Left forelimb (tissue), 1 donor: Measurements from ENCODE around the gene PDCD11.
"Not testable (repeated sequence)": the region's sequence is repeated elsewhere in the genome, so short reads cannot be mapped to it uniquely, and the experiment has no call there.

Experiments
- DNase-seq: peaks from one replicate; pipeline ENCODE4 v3.0.0-alpha.2; 2018; ENCODE audit warnings: low spot score

The PDCD11 gene

DNA sequence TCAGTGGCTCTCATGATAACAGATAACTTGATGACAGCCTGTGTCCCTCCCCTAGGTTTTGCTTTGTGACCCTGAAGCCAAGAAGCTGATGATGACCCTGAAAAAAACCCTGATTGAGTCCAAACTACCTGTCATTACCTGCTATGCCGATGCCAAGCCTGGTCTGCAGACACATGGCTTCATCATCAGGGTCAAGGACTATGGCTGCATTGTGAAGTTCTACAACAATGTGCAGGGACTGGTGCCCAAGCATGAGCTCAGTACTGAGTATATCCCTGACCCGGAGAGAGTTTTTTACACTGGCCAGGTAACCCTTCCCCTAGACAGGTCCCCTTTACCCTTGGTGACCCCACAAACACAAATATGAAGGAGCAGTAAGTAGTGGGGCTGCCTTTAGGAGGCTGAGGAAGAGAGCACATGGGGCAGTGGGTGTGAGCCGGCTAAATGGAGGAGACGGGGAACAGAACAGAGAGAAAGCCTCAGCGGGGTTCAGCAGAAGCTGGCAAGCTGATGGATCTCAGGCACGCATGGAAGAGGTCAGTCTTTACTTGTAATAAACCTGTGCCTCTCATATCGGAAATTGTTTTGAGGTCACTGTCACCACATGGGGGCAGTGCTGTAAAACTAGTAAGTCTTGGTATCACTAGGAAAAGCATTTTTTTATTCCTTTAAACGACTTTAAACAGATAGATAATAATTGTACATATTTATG is 20.2 kb downstream of the PDCD11 start:
- DNase-seq, result no peak

- DNase-seq, result not testable (repeated sequence)
Measured at GRCh38 chr10:103417148-103417469, 20.7 kb downstream of the PDCD11 start.

GRCh38 chr10:103417601-103418000 is 21.2 kb downstream of the PDCD11 start:
- DNase-seq, result no peak

DNA sequence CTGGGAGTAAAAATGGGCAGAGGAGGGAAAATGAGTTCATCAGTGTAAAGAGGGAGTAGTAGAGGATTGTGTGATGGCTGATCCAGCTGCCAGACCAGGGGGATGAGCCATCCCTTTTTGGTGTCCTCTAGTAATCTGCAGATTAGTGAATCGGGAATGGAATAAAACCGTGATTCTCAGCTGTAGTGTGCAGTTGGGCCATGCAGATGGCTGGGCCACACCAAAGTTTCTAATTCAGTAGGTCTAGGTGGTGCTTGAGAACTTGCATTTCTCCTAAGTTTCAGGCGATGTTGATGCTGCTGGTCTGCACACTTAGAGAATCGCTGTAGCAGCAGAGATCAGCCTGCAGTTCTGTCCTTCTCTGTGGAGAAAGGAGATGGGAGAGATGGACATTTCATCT is 22.7 kb downstream of the PDCD11 start:
- DNase-seq, result no peak

DNA sequence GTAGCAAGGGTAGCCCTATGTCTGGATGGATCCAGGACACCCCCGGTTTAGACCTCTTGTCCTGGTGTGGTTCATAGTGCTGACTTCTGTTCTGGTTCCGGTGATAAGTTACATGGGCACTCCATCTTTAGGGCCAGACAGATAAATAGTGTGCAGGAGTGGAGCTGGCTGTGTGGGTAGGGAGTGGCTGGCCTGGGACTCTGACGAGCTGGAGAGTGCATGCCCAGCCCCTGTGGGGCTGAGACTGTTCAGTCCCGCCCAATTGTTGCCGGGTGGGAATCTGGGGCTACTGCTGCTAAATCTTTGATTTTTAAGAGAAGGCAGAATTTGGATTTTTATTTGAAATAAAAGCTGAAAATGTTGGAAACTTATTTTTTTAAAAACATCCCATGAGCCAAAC is 27.3 kb downstream of the PDCD11 start:
- DNase-seq, result no peak

- DNase-seq, result no peak
Measured at GRCh38 chr10:103427866-103428265, 31.4 kb downstream of the PDCD11 start.

DNA sequence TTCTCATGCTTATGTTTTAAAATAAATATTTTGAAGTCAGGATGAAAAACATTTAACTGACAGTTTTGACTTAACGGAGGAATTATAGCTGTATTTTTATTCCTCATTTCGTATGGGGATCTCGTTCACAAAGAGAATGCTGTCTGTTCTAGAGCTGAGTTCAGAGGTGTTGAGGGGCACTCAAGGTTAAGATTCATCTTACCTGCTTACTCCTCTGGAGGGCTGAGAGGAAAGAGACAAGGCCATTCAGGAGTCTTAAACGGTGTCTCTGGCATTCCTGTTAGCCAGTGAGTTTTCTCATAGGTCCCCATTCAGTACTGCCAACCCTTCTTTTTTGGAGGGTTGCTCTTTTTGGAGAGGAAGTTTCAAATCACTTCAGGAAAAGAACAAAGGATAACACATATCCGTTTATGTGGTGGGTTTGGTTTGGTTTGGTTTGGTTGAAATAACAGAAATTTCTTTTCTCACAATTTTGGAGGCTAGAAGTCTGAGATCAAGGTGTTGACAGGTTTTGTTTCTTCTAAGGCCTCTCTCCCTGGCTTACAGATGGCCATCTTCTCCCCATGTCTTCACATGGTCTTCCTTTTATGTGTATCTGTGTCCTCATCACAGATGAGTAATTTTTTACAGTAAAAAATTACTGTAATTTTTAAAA is 32.7 kb downstream of the PDCD11 start:
- DNase-seq, result no peak

DNA sequence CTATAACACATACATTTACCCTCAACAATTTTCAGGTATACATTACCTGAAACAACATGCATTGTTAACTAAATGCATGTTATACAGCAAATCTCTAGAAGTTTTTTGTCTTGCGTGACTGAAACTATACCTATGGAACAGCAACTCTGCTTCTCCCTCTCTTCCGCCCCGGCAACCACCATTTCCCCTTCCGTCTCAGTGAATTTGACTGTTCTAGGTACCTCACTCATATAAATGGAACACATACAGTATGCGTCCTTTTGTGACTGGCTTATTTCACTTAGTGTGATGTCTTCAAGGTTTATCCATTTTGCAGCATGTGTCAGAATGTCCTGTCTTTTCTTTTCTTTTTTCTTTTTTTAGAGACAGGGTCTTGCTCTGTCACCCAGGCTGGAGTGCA is 33.2 kb downstream of the PDCD11 start:
- no peak for DNase-seq

DNA sequence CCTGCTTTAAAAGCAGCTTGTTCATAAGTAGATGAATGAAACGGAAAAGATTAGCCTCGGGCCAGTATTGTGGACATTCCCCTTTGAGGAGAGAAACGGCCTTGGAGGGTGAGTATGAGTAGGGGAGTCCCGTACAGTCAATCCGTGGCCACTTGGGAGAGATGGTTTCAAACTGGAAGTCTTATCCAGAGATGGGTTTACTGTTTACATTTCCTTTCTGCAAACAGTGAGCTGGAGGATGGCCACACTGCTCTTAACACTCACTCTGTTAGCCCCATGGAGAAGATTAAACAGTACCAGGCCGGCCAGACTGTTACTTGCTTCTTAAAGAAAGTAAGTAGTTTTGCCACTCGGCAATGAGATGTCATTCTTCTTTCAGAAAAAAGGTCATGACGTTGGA is 35.5 kb downstream of the PDCD11 start:
- DNase-seq, result no peak

GRCh38 chr10:103433858-103434257 is 37.4 kb downstream of the PDCD11 start:
- no peak for DNase-seq

DNA sequence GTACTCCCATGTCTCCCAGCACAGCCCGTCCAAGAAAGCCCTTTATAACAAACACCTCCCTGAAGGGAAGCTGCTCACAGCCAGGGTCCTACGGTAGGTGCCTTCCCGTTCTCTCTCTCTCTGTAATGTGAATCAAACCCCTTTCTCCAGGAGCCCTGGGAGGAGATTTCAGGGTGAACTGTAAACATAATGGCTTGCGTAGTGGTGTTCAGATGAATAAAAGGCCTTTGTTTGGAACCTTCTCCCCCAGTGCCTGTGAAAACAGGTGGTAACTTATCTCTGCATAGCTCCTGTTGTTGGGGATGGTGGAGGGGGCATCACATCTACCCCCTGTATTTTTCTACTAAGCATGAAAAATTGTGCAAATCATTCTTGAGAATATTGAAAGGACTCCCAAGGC is 43.4 kb downstream of the PDCD11 start:
- no peak for DNase-seq

DNA sequence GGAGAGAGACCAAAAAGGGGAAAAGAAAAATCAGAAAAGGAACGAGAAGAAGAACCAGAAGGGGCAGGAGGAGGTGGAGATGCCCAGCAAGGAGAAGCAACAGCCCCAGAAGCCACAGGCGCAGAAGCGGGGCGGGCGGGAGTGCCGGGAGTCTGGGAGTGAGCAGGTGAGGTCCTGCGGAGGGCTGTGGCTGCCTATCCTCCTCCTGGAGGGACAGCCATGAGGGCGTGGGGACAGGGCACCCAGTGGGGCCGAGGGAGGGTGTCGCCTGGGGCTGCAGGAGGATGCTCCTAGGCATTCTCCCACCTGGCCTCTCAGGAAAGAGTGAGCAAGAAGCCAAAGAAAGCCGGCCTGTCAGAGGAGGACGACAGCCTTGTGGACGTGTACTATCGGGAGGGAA is 44.0 kb downstream of the PDCD11 start:
- no peak for DNase-seq

DNA sequence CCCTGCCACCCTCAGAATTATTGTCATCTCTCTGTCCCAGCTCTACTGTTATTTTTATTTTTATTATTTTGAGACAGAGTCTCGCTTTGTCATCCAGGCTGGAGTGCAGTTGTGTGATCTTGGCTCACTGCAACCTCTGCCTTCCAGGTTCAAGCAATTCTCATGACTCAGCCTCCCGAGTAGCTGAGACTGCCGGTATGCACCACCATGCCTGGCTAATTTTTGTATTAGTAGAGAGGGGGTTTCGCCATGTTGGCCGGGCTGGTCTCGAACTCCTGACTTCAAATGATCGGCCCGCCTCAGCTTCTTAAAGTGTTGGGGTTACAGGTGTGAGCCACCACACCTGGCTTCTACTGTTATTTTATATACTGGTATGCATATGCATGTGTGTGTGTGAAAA is 44.8 kb downstream of the PDCD11 start:
- no peak for DNase-seq

- DNase-seq, result no peak
Measured at GRCh38 chr10:103441611-103442010, 45.2 kb downstream of the PDCD11 start.

DNA sequence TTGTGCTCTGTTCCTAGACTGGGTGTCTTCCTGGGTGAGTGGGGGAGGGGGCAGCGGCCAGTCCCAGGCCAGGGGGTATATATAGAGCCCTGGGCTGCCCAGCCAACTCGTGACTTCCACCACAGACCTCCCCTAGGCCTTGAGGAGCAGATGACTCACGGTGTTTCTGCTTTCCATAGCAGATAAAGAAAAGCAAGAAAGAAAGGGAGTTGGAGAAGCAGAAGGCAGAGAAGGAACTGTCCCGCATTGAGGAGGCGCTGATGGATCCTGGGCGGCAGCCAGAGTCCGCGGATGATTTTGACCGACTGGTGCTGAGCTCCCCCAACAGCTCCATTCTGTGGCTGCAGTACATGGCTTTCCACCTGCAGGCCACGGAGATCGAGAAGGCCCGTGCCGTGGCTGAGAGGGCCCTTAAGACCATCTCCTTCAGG is 45.6 kb downstream of the PDCD11 start:
- DNase-seq, result no peak

DNA sequence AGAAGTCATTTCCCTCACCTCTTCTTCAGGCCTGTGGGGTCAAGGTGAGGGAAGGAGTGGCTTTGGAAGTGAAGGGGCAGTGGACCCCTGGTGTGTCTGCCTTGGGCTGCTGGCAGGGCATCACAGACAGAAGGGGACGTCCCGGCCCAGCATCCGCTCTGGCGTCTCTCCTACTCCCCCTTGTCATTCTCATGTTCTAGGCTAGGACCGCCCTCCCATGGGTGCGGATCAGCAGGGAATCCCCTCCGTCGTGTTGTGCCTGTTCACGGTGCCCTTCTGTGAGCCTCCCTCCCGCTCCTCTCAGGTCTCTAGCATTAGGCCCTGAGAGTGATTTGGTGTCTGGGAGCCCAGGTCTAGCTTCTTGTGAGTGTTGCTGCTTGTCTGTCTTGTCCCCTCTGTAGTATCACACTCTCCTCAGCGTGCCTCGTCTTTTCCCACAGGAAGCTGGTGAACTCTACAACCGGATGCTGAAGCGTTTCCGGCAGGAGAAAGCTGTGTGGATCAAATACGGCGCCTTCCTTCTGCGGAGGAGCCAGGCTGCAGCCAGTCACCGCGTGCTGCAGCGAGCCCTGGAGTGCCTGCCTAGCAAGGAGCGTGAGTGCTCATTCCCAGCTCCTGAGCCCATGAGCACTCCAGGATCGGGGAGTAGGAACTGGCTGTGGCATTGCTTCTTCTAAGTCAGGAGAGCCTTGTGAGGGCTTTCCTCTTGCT is 47.2 kb downstream of the PDCD11 start:
- DNase-seq, result no peak

- no peak for DNase-seq
Measured at GRCh38 chr10:103444478-103444877, 48.1 kb downstream of the PDCD11 start.

- no peak for DNase-seq
Measured at GRCh38 chr10:103445366-103445765, 48.9 kb downstream of the PDCD11 start.

DNA sequence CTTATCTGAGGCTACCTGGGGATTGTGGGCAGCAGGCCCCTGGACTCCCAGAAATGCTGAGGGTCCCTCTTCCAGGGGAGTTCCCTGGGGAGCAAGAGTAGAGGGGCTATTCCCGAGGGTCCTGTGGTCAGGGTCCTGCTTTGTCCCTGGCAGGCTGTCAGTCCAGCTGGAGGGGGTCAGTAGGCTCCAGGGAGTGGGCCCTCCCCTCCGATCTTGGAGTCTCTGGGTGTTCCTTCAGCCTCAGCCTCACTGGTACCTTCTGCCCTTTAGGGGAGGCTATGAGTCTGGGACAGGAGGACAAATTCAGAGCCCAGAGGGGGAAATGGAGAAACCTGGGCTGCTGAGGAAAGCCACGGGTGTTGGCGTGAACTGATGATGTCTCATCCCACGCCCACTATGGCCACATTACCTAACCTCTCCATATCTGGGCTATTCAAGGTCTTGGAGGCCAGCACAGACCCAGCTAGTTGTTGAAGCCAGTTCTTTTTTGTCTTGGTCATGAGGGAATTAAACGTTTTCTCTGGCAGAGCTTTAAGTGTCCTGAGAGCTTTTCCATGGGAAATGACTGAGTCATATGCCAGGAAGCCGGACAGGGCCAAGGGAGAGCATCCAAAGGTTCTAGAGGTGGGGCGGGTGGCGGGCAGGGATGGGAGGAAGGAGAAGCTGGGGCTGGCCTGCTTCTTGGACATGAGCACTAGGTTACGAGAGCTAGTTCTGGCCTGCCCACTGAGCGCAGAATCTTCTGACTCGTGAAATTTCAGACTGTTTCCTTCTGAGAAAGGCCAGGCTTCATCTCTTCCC is 49.5 kb downstream of the PDCD11 start:
- DNase-seq, result no peak

DNA sequence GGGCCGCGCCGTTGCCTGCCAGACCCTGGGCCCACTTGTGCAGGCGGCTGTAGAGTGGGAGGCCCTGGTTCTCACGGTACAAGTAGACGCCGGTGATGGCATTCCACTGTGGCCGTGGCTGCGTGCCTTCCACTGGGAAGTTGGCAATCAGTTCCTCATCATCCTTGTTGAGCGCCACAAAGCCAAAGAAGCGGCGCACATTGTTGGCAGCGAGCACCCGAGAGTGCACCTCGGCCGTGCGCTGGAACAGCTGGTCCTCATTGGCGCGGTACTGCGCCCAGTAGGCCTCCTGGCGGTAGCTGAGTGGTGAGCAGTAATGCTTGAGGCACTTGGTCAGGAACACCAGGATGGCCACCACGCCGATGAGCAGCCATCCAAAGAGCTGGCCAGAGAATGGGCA is 50.8 kb downstream of the PDCD11 start:
- no peak for DNase-seq

DNA sequence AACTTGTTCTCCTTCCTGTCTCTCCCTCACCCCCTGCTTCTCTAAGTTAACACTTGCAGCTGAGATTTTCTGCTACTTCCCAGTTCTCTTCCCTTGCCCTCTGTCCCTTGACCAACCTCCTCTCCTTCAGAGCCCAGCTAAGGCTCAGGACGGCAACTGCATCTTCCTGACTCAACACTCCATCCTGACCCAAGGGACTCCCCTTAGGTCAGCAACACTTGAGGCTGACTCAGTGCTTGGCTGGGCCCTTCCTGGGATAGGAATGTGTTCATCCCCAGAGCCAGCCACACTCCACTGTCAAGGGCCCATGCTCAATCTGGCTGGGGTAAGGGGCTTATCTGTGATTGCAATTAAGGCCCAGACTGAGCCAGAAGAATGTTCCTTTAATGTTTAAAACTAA is 52.3 kb downstream of the PDCD11 start:
- no peak for DNase-seq
